DOHH2 (cell line): ENCODE data around the gene CMKLR1.

Experiments used
- H3F3A ChIP-seq: fragments of 200-600 bp; sonication (generic), shearing (Covaris generic); 2 replicates; pipeline ENCODE4 v1.6.0; 2016; ENCODE audit warnings: antibody characterized with exemption, mild to moderate bottlenecking; ENCODE audit not compliant: control insufficient read depth, insufficient read depth
- H3K27ac ChIP-seq: fragments of 200-600 bp; sonication (generic); 2 replicates; pipeline ENCODE4 v1.5.1; 2014; ENCODE audit warnings: low read depth, mild to moderate bottlenecking, low read length, moderate library complexity
- H3K27me3 ChIP-seq: fragments of 200-600 bp; sonication (generic); 2 replicates; pipeline ENCODE4 v1.6.1; 2014; ENCODE audit warnings: mild to moderate bottlenecking, low read length, mixed read lengths; ENCODE audit not compliant: control insufficient read depth
- H3K36me3 ChIP-seq: fragments of 200-600 bp; sonication (generic); 2 replicates; pipeline ENCODE4 v1.6.1; 2014; ENCODE audit warnings: mild to moderate bottlenecking, low read length, moderate library complexity, mixed read lengths; ENCODE audit not compliant: control insufficient read depth
- H3K4me1 ChIP-seq: fragments of 200-600 bp; sonication (generic); 2 replicates; pipeline ENCODE4 v1.6.1; 2014; ENCODE audit warnings: mild to moderate bottlenecking, low read length, mixed read lengths; ENCODE audit not compliant: control insufficient read depth
- H3K4me2 ChIP-seq: fragments of 200-600 bp; sonication (generic); 2 replicates; pipeline ENCODE4 v1.6.0; 2014; ENCODE audit warnings: mild to moderate bottlenecking, low read length, moderate library complexity
- H3K4me3 ChIP-seq: fragments of 200-600 bp; sonication (generic); 2 replicates; pipeline ENCODE4 v1.5.1; 2014; ENCODE audit warnings: mild to moderate bottlenecking, low read length, mixed read lengths
- H3K79me2 ChIP-seq: fragments of 200-600 bp; sonication (generic); 2 replicates; pipeline ENCODE4 v1.6.1; 2014; ENCODE audit warnings: mild to moderate bottlenecking, low read length, mixed read lengths; ENCODE audit not compliant: control insufficient read depth
- H3K9me2 ChIP-seq: fragments of 200-600 bp; sonication (generic); replicated peaks from 2 replicates; pipeline ENCODE4 v1.6.1; 2014; ENCODE audit warnings: mild to moderate bottlenecking, low read length, mixed read lengths; ENCODE audit not compliant: control insufficient read depth
- H3K9me3 ChIP-seq: fragments of 200-600 bp; sonication (generic); 2 replicates; pipeline ENCODE4 v1.6.1; 2014; ENCODE audit warnings: antibody characterized with exemption, low read length, mixed read lengths; ENCODE audit not compliant: control insufficient read depth, insufficient read depth
- H4K20me1 ChIP-seq: fragments of 200-600 bp; sonication (generic); 2 replicates; pipeline ENCODE4 v1.6.0; 2014; ENCODE audit warnings: low read depth, mild to moderate bottlenecking, antibody characterized with exemption, low read length, moderate library complexity; ENCODE audit not compliant: control insufficient read depth, insufficient read depth
- CTCF ChIP-seq: fragments of 200-600 bp; sonication (generic); IDR thresholded peaks from one replicate; pipeline ENCODE4 v1.5.1; 2014; ENCODE audit warnings: antibody characterized with exemption, mild to moderate bottlenecking, low read depth, low read length; ENCODE audit not compliant: poor library complexity, severe bottlenecking
- EZH2phosphoT487 ChIP-seq: fragments of 200-600 bp; sonication (generic); IDR thresholded peaks from 2 replicates; pipeline ENCODE4 v1.6.1; 2017; ENCODE audit warnings: borderline replicate concordance, mild to moderate bottlenecking, antibody characterized with exemption, low read length, moderate library complexity, mixed read lengths

The CMKLR1 gene

GRCh38 chr12:108284163-108284562 lies 54.9 kb downstream of the CMKLR1 start:
- Histone ChIP-seq H3K4me3 (no peak overlapping the region), H3K4me2 (no peak overlapping the region)

GRCh38 chr12:108282676-108283075 lies 56.4 kb downstream of the CMKLR1 start:
- Histone ChIP-seq H3K9me3 (no peaks in the 10 kb centered on the region), H3K4me2 (no peak overlapping the region), H3K27ac (no peak overlapping the region), H3K36me3 (no peaks in the 10 kb centered on the region), H3K27me3 (peaks cover 6% of the 10 kb centered on the region; the same call in 1 of the 2 replicates), H3K79me2 (no peaks in the 10 kb centered on the region), H3F3A (no peaks in the 10 kb centered on the region), H3K9me2 (no peaks in the 10 kb centered on the region), H3K4me3 (no peak overlapping the region), H3K4me1 (no peaks in the 10 kb centered on the region), H4K20me1 (no peaks in the 10 kb centered on the region)
- TF ChIP-seq EZH2phosphoT487 (no peak), CTCF (no peak)

More at GRCh38 chr12:108284163-108284562, 54.9 kb downstream of the CMKLR1 start:
- Histone ChIP-seq H3K79me2 (no peaks in the 10 kb centered on the region), H4K20me1 (no peaks in the 10 kb centered on the region), H3K4me1 (no peaks in the 10 kb centered on the region), H3K27me3 (peaks cover 6% of the 10 kb centered on the region; the same call in 1 of the 2 replicates), H3F3A (no peaks in the 10 kb centered on the region), H3K36me3 (no peaks in the 10 kb centered on the region), H3K9me3 (no peaks in the 10 kb centered on the region), H3K27ac (no peak overlapping the region), H3K9me2 (no peaks in the 10 kb centered on the region)
- no peak for TF ChIP-seq CTCF

GRCh38 chr12:108282160-108282559 lies 57.0 kb downstream of the CMKLR1 start:
- no peaks in the 10 kb centered on the region for H3K4me1 ChIP-seq
- no peak overlapping the region for H3K4me2 ChIP-seq
- no peak overlapping the region for H3K4me3 ChIP-seq
- no peak overlapping the region for H3K27ac ChIP-seq
- no peaks in the 10 kb centered on the region for H3F3A ChIP-seq
- no peaks in the 10 kb centered on the region for H3K36me3 ChIP-seq
- no peaks in the 10 kb centered on the region for H4K20me1 ChIP-seq
- peaks cover 6% of the 10 kb centered on the region; the same call in 1 of the 2 replicates for H3K27me3 ChIP-seq
- H3K9me2 ChIP-seq, result no peaks in the 10 kb centered on the region
- no peaks in the 10 kb centered on the region for H3K9me3 ChIP-seq
- TF ChIP-seq EZH2phosphoT487, result no peak
- TF ChIP-seq CTCF, result no peak
- no peaks in the 10 kb centered on the region for H3K79me2 ChIP-seq
